Measurements from ENCODE around the gene PSMD4.

GRCh38 chr1:151312826-151313225 lies 58.3 kb downstream of the PSMD4 start:
- TF ChIP-seq ZNF274 (IDR thresholded peaks at IDR 0.05; ENCODE audit: low read depth, low read length) (no peak), YY1 (IDR thresholded peaks at IDR 0.05; ENCODE audit: insufficient read depth, insufficient read length) (no peak), SUZ12 (IDR thresholded peaks at IDR 0.05; ENCODE audit: extremely low read depth, insufficient read depth, insufficient read length) (no peak)

Measured in NT2/D1 (cell line).